Activated CD4-positive, alpha-beta T cell treated with anti-CD3 and anti-CD28 coated beads, Interleukin-2, Interleukin-6, amounts not matched to agents 100 ng/mL and 50 ng/mL, durations not matched to agents 16 hours and 8 hours (primary cell): ENCODE results near the gene PCSK5.

ENCODE experiments used
- DNase-seq: peaks from one replicate; pipeline ENCODE4 v3.0.0-alpha.2; 2020

Gene PCSK5

DNA sequence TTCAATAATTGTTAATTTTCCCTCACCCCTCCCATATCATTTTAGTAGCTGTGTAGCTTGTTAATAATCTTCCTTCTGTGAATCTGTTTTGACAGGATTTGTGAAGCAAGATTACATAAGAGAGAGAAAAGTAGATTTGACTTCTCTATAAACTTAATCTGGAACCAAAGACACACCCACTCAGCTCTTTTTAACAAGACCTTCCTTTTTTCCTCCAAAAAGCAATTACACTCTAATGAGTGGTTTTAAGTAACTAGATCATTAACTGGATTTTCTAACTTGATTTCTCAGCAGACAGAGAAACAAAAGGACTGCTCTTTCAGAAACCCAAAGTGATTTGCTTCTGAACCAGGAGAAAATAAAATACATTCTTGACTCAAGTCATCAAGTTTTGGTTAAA is 481.9 kb downstream of the PCSK5 start:
- no peak for DNase-seq

DNA sequence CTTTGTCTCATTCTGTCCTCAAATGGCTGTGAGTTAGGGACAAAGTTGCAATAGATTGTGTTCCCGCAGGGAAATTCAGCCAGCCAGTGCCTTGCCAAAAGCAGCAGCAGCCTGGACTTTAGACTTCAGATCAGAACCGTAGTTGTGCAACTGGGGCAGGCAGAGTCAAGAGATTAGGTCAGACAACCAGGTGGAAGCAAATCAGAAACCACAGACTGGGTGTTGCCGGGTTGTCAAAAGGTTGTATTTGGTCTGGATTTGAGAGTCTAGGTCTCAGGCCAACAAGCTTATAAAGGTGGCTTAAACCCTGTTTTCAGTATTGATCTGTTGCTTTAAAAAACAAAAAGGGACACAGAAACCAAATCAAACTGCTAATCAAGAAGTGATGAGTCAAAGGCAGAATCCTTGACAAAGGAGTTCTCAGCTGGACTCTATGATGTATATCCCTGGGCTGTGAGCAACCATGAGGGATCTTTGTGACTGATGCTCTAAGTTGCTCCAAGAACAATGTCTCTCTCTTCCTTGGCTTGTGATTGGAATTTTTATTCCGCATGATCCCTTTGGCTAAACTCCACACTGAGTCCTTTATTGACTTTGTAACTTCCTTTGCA is 482.8 kb downstream of the PCSK5 start:
- no peak for DNase-seq

DNA sequence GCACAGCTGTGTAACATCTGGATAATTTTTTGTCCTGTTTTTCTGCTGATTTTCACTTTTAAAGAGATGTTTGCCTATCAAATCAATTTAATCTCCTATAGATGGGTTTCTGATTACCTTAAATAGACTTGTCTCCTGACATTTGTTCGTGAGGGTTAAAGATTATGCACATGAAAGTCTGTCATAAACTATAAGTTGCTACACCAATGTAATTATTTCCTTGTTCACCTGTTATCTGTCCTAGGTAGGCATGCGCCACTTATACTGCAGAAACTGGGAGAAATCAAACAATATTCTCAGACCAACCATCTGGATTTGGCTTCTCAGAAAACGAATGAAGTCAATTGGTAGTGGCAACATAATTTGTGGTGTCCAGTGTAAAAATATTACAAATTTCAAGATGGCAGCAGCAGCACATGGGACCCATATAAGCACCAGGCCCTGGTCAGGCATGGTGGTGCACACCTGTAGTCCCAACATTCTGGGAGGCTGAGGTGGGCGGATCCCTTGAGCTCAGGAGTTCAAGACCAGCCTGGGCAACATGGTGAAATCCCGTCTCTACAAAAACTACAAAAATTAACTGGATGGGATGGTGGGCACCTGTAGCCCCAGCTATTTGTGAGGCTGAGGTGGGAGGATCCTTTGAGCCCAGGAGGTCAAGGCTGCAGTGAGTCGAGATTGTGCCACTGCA is 483.5 kb downstream of the PCSK5 start:
- DNase-seq = no peak

DNA sequence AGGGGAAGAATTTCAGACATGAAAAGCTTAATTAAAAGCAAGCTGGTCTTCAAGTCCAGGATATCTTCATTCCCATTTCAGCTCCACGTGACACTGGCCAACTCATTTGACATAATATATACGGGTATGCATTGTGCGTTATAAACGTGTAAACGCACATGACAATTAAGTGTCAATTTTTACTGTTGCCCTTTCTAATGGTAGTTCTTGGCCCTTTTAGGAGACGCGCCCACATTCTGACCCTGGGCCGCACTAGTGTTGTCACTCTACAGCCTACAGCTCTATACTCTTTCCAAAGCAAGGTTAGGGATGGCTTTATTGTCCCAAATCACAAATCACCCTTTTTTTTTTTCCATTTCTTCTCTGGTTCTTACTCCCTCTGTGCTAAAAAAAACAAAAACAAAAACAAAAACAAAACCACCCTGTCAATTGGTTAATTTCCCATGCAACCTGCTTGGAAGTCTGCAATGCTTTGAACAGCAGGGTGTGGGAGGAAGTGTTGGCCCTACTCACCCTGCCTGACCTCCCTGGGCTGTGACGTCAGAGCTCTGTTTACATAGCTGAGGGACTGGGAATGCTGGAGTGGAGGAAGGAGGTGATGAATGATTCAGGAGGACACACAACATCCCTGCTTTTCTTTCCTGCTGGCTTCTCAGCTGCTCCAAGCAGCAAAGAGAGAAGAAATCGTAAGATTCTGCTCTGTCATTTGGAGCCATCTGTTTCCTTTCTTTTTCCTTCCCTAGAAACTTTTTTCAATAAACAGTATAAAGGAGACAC is 484.5 kb downstream of the PCSK5 start:
- DNase-seq = no peak

DNA sequence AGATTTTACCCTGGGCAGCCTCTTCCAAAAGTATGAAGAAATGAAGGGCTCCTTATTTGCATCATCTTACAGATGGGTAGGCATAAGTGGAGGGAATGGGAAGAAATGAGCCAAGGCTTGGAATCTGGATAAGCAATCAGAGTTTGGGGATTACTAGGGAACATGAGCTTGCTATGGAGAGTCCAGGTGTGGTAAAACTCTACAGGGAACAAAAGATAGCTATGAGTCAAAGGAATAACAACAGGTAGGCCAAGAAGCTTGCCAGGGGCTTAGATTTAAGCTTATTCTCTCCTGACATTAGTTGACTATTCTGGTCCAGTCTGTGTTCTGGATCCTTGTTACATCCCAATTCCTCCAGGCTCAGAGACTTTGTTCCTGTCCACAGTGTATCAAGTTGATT is 487.3 kb downstream of the PCSK5 start:
- no peak for DNase-seq

DNA sequence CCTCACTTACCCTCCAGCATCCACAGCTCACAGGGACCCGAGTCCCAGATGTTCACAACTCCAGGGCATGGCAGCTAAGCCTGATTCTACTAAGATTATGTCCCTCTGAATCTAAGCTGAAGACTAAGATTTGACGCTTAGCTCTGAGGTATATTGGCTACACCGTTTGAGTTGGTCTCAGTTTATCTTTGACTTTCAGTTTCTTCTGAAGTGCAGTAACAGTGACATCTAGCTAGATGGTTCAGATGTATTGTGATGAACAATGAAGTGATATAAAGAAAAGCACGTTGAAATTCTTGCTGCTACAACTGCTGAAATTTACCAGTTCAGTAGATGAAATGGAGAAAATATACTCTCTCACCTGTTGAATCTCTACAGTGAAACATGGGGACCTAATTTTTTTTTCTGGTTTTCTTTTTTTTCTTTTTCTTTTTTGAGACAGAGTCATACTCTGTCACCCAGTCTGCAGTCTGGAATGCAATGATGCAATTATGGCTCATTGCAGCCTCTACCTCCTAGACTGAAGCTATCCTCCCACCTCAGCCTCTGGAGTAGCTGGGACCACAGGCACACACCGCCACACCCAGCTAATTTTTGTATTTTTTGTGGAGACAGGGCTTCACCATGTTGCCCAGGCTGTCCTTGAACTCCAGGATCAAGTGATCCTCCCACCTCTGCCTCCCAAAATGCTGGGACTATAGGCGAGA is 488.0 kb downstream of the PCSK5 start:
- no peak for DNase-seq

DNA sequence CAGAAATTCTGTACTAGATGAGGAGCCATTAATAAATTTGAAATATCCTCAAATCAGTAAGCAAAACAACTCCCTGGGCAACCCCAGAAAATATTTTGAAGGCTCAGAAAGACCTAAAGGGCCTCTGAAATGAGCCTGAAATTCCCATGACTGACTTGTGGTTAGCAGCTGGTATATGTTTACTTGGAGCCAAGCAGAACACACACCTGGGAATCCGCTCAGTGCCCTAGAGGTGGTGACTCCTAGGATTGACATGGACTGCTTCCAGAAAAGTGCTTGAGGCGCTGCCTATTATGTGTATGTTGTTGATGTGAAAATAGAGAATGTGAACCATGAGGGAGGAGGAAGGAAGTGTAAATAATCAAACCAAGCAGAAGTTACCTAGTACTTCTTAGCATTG is 489.0 kb downstream of the PCSK5 start:
- no peak for DNase-seq

DNA sequence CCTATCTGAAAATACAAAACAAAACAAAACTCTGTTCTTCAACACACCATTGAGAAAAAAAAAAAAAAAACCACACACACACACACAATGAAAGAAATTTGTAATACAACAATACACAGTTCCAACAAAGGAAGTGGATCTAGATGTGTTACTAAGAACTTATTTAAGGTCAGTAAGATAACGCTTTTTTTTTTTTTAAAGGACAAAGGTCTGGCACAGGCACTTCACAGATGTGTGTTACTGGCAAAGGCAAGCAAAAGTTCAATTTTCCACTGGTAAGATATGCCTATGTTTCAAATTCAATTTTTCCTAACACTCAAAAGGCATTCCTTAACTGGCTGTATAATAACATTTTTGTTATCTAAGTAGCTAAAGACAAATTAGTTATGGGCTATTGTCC is 500.2 kb downstream of the PCSK5 start:
- no peak for DNase-seq

DNA sequence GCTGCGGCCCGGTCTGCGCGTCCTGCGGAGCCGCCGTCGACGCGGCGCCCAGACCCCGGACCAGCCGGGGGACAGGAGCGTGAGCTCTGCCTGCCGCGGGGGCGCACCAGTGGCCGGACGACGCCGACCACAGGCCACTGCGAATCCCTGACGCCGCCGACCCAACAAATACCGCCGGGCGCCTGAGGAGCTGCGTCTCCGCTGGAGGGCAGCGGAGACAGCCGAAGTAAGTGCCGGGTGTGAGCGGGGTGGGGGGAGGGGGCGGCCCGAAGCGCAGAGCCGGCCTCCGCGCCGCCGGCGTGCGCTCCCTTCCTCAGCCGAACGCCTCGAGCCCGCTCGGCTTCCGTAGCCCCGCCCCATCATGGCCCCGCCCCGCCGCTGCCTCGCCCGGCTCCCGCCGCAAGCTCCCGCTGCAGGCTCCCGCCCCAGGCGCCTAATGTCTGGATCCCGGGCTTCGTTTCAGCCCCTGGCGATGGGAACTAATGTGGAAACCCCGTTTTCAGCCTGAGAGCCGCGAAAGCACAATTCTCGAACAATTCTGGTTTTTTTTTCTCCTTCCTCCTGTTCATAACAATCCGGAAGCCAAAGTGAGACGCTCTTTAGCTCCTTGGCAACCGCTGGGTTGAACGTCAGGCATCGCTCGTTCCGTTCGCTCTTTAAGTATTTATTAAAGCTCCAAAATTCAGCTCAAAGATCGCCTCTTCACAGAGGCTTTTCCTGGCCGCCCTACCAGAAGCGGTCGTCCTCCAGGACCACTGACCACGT is 503.9 kb downstream of the PCSK5 start, which contains the start of gene RFK:
Gene RFK, minus strand, starts transcription at position 232 of the 765 bp plus-strand sequence. CDS start 255 bp downstream, outside the sequence.
- peak; percentile 90 for DNase-seq

DNA sequence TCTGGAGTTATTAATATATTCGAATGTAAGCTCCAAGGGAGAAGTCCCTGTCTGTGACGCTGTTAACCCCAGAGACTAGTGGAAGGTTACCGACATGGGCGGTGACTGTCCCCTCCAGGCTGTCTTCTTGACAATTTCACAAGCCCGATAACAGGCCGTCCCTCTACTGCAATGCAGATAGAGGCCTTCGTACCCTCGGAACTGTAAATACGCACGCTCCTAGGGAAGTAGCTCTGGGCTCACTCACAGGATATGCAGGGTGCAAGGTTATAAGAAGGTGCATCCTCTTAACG is 504.4 kb downstream of the PCSK5 start:
- DNase-seq = peak; percentile 58

DNA sequence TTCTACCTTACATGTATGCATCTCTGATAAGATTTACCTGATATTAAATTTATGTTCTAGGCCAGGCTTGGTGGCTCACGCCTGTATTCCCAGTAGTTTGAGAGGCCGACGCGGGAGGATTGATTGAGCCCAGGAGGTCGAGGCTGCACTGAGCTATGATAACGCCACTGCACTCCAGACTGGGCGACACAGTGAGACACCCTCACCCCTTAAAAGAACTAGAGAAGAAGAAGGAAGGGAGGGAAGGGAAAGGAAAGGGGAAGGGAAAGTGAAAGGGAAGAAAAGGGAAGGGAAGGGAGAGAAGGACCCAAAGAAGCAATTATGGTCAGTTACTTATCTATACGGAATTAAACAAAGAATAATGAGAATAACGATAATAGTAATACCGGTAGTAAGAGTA is 504.9 kb downstream of the PCSK5 start:
- DNase-seq = no peak

DNA sequence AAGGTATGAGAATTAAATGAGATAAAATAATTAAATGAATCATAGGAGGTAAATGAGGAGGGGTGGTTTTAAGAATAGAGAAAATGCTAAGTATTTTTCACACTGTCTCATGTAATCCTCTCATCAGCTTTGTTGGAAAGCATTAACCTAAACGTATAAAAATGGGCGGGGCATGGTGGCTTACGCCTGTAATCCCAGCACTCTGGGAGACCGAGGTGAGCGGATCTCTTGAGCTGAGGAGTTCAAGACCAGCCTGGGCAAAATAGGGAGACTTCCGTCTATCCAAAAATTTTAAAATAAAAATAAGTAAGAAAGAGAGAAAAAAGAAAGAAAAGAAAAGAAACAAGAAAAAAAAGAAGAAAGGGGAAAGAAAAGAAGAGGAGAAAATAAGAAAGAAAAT is 505.7 kb downstream of the PCSK5 start:
- DNase-seq = no peak

DNA sequence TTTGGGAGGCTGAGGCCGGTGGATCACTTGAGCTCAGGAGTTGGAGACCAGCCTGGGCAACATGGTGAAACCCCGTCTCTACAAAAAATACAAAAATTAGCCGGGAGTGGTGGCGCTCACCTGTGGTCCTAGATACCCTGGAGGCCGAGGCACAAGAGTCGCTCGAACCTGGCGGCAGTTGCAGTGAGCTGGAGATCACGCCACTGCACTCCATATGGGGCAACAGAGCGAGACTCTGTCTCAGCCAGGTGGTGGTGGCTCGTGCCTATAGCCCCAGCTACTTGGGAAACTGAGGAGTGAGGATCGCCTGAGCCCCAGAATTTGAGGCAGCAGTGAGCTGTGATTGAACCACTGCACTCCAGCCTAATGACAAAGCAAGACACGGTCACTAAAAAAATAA is 506.1 kb downstream of the PCSK5 start:
- no peak for DNase-seq

DNA sequence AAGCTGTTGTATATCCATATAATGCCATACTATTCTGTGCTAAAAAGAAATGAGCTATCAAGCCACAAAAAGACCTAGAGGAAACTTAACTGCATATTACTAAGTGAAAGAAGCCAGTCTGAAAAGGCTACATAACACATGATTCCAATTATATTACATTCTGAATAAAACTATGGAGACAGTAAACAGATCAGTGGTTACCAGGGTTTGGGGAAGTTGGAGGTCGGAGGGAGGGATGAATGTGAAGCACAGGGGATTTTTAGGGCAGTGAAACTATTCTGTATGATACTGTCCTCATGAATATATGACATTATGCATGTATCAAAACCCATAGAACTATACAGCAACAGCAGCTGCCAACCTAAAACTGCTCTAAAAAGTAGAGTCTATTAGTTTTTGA is 509.4 kb downstream of the PCSK5 start:
- no peak for DNase-seq

DNA sequence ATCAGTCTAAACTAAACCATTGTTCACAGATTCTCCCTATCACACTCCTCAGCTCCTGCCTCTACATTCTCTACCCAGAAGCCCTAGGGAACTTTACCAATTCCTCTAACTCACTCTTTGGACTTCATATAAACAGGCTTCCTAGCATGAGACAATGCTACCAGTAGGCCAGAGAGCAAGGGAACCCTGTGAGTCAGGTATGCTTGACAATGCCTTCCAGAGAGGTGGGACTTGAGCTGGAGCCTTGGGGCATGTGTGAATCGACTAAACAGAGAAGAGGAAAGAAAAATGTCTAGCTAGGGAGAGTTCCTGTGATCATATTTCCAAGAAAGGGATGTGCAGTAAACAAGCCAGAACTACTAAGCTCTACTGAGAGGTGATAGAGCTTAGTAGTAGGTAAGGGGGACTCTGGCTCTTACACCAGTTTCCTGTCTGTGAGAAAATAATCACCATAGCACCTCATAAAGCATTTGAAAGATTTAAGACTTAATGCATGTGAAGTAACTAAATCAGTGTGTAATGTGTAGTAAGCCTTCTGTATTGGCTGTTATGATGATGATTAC is 510.1 kb downstream of the PCSK5 start:
- no peak for DNase-seq

DNA sequence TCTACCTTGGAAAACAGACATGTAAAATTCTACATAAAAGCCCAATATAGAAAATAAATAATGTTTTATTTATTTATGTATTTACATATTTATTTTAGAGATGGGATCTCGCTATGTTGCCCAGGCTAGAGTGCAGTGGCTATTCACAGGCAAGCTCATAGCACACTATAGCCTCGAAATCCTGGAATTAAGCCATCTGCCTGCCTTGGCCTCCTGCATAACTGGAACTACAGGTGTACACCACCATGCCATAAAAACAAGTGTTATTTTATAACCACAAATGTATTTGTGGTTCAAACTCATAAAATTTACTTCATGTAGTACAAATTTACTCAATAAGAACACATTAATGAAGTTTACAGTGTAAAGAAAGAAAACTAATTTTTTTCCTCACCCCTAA is 510.7 kb downstream of the PCSK5 start:
- DNase-seq = no peak

DNA sequence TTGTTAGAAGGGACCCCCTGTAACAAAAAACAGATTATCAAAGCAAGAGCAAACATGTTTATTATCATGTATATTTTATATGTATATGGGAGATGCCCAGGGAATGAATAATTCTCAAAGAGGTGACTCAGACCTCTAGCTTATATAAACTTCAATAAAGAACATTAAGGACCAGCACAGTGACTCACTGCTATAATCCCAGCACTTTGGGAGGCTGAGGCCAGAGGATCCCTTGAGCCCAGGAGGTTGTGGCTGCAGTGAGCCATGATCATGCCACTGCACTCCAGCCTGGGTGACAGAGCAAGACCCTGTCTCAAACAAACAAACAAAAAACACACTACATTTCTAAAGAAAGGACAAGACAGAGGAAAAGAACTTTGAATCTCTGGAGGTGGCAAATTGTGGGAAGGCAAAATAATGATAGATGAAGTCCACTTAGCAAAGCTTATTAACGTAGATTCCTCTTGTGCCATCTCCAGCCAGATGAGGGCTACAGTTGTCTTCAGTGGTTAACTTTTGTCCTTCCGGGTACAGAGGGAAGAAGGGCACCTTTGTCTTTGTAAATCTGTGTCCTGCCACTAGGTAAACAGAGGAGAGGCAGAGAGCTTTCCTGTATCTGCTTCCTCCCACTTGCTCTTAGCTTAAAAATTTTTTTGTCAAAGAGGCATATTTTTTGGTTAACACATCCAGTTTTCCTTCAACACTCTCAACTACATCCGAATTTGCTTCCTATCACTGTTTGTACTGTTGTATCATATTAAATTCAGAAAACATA is 511.3 kb downstream of the PCSK5 start:
- DNase-seq = no peak

DNA sequence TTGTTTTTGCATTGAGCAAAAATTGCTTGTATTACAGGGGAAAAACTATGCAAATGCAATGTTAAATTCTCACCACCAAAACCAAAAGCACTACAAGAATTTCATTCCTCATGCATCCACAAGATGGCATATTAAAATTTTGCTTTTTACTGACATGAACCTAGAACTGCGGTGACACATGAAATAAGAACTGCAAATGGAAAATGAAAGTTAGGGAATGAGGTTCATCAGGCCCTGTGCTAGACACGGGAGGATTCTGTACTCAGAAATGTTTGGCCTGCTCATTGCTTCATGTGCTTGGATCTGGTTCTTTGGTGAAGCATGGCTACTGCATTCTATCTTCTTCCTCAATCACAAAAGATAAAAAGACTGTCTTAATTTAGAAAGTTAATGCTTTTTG is 512.9 kb downstream of the PCSK5 start:
- peak; percentile 73 for DNase-seq

DNA sequence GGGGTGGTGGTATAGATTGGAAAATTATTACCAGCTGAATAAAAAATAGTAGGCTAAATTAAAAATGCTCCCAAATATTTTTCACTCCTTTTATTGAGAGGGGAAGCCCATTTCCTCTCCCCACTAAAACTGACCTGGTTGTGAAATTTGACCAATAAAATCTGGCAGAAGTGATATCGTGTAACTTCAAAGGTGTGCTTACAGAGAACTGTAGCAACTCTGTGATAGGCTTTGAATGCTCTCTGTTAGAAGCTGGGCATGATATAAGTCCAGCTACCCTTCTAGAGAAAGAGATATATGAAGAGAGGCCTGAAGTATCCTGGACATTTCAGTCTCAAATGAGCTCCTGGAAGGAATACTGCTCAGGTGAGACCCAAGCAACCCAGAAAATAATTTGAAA is 513.9 kb downstream of the PCSK5 start:
- DNase-seq = no peak

DNA sequence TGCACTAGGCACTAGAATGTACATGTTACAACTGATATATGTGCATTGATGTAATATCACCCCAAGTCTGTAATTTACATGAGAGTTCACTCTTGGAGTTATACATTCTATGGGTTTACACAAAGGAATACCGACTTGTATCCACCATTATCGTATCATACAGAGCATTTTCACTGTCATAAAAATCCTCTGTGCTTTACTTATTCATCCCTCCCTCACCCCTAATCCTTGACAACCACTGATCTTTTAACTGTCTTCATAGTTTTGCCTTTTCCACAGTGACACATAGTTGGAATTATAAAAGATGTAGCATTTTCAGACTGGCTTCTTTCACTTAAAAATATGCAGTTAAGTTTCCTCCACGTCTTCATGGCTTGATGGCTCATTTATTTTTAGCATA is 514.9 kb downstream of the PCSK5 start:
- no peak for DNase-seq

DNA sequence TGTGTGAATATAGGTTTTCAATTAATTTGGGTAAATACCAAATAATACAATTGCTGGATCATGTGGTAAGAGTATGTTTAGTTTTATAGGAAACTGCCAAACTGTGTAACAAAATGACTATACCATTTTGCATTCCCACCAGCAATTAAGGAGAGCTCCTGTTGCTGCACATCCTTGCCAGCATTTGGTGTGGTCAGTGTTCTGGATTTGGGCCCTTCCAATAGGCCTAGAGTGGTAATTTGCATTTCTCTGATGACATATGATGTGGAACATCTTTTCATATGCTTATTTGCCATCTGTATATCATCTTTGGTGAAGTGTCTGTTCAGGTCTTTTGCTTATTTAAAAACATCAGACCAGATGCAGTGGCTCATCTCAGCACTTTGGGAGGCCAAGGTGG is 515.4 kb downstream of the PCSK5 start:
- no peak for DNase-seq
